ENCODE data around the gene RHOT2. TPM values are rescaled to one million over a fixed set of nuclear protein-coding genes. Genes with fewer than 3 reads are reported as not detected.

Gene RHOT2
- total RNA-seq, 4 donors from 2014 or later = 38.8 to 86.9 (median 61.5) TPM

DNA sequence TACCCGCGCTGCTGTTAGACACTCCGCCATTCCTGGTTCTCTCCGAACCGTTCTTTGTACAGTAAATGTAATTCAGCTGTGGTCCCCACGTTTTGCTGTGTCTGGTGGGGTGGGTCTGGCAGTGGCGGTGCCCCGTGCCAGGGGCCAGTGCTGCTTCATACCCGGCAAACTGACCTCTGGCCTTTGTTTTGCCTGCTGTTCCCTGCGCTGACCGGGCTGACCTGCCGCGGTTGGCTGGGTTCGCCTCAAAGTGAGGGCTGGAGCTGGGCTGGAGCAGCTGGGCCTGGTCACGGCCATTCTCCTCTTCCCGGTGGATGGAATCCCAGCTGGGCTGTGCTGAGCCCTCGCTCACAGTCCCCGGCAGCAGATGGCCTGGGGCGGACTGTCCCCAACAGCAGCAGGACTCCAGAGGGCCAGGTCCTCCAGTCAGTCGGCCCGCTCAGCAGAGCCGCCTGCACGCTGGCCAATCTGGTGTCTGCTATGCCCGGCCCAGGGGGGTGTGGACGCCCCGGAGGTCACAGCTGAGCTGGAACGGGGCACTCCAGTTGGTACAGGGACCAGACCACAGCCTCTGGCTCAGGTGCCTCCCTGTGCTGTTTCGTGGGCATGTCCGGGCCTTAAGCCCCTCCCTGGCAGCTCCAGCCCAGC is 38.6 kb upstream of the RHOT2 start:
- no peak for TF ChIP-seq CTCF (IDR thresholded peaks at IDR 0.05)
- DNase-seq (ENCODE audit: low spot score) = no peak
- ATAC-seq (ENCODE audit: low FRiP score) = no peak

- ATAC-seq (ENCODE audit: low FRiP score) (no peak), DNase-seq (ENCODE audit: low spot score) (no peak)
- TF ChIP-seq CTCF (IDR thresholded peaks at IDR 0.05) = no peak
These were observed 38.1 kb upstream of the RHOT2 start for GRCh38 chr16:629833-630248.

GRCh38 chr16:630249-630814 is 37.6 kb upstream of the RHOT2 start:
- no peak for TF ChIP-seq CTCF (IDR thresholded peaks at IDR 0.05)
- DNase-seq (ENCODE audit: low spot score) (no peak), ATAC-seq (ENCODE audit: low FRiP score) (no peak)

DNA sequence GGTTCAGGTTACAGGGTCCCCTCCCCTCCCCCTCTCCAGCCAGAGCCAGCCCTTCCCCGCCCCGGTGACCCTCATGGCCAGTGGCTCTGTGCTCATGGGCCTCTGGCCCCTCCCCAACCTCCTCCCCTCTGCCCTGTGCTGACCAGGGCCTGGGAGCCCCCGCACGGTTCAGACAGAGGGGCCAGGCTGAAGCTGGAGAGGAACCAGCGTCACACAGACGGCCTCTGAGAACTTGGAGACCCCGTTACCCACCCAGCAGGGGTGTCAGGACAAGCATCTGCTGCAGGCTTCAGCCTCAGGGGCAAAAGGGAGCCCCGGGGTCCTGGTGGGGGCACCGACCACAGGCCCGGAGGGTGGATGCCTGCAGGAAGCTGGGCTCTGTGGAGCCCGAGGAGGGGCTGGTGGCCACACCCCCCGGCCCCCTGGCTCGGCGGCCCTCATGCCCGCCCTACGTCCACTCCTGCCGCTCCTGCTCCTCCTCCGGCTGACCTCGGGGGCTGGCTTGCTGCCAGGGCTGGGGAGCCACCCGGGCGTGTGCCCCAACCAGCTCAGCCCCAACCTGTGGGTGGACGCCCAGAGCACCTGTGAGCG is 37.0 kb upstream of the RHOT2 start, which contains the start of gene WFIKKN1:
Gene WFIKKN1 (plus strand): TSS at position 171 of the 591 bp plus-strand sequence. CDS start 269 bp downstream, at position 440.
- no peak for TF ChIP-seq CTCF (IDR thresholded peaks at IDR 0.05)
- ATAC-seq (ENCODE audit: low FRiP score) (no peak), DNase-seq (ENCODE audit: low spot score) (no peak)

- no peak for DNase-seq (ENCODE audit: low spot score)
- TF ChIP-seq CTCF (IDR thresholded peaks at IDR 0.05) = no peak
- no peak for ATAC-seq (ENCODE audit: low FRiP score)
These were observed 36.0 kb upstream of the RHOT2 start for GRCh38 chr16:631808-632358.

GRCh38 chr16:632486-633335 is 35.2 kb upstream of the RHOT2 start:
- no peak for TF ChIP-seq CTCF (IDR thresholded peaks at IDR 0.05)
- ATAC-seq (ENCODE audit: low FRiP score) (no peak), DNase-seq (ENCODE audit: low spot score) (no peak)
